Activated naive CD4-positive, alpha-beta T cell treated with Interleukin-2 at 50 U/mL for 16 hours (primary cell): Measurements from ENCODE around the gene MRPS22.

Experiments used
- DNase-seq: peaks from one replicate; pipeline ENCODE4 v3.0.0-alpha.2; 2020

MRPS22 gene

DNA sequence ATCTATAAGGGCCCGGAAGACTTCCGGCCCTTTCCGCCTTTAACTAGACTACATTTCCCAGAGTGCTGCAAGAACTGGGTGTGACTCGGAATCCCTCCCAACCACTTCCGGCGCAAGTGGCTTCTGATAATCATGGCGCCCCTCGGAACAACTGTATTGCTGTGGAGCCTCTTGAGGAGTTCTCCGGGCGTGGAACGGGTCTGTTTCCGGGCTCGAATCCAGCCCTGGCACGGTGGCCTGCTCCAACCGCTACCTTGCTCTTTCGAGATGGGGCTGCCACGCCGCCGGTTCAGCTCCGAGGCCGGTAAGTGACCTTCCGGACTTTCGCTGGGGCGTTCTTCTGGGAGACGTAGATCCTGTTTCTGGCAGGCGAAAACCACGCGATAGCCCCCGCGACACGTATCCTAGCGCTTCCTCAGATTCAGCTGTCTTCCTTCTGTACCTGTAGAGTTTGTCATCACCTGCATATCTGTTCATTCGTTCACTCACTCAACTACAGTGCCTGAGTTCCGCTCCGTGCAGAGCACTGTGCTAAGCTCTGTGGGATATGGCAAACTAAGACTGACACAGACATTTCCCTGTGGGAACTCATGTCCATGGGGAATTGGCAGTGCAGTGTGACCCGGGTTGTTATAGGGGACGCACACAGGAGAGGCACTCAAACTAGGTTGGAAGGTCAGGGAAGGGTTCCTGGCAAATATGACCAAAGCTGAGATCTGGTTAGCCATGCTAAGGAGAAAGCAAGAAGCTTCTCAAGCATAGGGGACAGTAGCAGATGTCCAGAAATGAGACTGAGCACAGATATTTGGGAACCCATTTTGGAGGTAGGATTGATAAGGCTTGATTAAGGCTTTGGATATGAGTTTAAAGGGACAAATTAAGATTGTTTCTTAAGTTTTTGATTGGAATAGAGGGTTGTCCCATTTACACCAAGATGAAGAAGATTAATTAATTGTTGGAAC lies at the start of gene MRPS22:
TSS of gene MRPS22 (plus strand) at position 126 of the 962 bp plus-strand sequence. CDS start at position 133, 7 bp downstream.
- peak; percentile 83 for DNase-seq

- no peak for DNase-seq
Measured at GRCh38 chr3:139295040-139295439, 48.8 kb upstream of the MRPS22 start.

DNA sequence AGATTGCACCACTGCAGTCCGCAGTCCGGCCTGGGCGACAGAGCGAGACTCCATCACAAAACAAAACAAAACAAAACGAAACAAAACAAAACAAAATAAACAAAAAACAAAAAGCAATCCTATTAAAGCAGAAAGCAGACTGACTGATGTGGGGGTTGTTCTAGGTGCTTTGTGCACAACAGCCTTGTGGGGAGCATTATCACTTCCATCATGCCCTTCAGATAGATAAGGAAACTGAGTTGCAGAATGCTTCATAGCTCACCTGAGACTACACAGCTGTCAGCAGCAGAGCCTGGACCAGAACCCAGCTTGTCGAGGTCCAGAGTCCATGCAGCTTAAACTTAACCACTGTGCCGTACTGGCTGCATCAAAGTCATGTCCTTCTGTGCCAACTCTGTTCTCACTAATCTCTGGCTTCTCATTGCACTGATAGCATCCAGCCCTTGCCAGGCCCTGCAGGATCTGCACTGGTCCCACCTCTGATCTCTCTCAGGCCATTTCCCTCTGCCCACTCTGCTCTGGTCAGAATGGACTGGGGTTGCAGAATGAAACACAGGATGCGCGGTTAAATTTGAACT lies 47.6 kb upstream of the MRPS22 start:
- DNase-seq = no peak

- DNase-seq = no peak
Measured at GRCh38 chr3:139297588-139298311, 46.1 kb upstream of the MRPS22 start.

- no peak for DNase-seq
Measured at GRCh38 chr3:139299261-139300132, 44.3 kb upstream of the MRPS22 start.

GRCh38 chr3:139300416-139300815 lies 43.4 kb upstream of the MRPS22 start:
- no peak for DNase-seq

DNA sequence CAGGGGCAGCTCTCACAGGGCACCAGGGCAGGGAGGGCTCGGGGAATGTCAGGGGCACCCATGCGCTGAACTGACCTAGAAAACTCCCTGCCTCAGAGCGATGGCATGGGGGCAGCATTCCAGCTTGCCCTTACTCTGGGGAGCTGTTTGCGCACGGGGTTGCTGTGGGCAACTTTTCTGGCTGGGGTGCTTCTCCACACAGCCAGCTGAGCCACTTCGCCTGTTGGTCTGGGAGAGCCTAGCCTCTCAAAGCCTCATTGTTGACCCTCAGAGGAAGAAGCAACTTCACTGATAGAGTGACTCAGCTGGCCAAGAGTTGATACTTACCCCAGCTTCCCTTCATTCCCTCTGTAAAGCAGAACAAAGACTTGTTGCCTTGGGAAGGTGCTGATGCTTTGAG lies 42.6 kb upstream of the MRPS22 start:
- no peak for DNase-seq

DNA sequence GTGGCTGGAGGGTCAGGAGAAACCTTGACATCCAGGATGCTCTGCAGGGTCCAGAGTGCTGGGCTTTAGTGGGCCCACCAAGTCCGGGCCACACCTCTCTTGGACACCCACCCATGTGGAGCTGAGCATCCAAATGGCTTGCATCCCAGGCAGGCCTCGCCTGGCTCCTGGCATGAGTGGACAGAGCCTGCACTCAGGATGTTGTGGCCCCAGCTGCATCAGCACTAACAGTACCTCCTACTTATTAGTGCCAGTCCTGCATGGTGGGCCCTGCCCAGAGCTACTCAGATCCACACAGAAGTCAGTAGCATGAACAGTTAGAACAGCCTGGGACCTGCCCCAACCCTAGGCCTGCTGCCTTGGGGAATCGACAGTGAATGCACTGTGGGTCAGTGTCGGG lies 42.2 kb upstream of the MRPS22 start:
- DNase-seq = no peak

DNA sequence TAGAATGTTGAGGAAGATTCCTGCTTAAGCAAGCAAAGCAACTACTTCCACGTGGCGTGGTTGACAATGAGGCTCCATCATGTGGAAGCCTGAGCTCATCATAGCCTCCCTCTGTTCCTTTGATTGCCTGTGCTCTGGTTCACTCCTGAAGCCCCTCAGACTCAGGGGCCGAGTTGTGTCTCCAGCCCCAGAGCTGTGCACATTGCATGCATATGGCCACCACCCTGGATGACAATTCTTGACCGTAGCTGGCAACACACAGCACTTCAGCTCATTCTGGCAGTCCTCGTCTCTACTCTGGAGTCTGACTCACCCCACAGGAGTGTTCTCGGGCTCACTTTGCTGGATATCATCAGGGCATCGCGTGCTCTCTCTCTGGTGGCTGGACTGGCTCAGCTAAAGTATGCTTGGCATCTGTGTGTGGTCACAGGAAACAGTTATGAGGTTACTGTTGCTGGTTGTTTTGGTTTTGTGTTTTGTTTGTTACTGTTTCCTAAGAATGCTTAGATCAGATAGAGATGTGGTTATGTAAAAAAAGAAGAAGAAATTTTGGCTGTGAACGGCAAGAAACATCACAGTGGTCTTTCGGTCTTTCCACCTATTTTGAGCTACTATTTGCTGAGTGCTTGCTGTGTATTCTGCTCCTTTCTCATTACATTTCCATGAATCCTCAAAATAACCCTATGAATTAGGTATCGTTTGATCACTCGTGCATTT lies 41.6 kb upstream of the MRPS22 start:
- no peak for DNase-seq

- DNase-seq = no peak
Measured at GRCh38 chr3:139302801-139303113, 41.1 kb upstream of the MRPS22 start.

- DNase-seq = no peak
Measured at GRCh38 chr3:139303216-139303615, 40.6 kb upstream of the MRPS22 start.

DNA sequence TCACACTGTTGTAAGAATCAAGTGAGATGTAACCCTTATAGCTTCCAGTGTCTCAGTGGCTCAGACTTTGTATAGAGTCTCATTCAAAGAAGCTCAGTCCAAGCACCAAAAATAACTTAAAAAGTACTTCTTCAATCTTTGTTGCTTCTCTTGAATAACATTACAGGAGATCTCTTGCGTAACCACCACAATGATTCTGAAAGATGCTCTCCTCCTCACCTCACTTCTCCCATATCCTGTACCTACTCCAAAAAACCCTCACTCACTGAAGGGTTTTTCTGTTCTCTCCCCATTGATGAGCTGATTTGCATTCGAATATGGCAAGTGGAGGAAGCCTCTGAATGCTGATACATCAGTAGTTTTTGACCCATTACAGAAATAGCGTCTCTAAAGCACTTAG lies 39.4 kb upstream of the MRPS22 start:
- DNase-seq = no peak

- no peak for DNase-seq
Measured at GRCh38 chr3:139306078-139306477, 37.7 kb upstream of the MRPS22 start.

GRCh38 chr3:139307072-139307491 lies 36.7 kb upstream of the MRPS22 start:
- DNase-seq = no peak

DNA sequence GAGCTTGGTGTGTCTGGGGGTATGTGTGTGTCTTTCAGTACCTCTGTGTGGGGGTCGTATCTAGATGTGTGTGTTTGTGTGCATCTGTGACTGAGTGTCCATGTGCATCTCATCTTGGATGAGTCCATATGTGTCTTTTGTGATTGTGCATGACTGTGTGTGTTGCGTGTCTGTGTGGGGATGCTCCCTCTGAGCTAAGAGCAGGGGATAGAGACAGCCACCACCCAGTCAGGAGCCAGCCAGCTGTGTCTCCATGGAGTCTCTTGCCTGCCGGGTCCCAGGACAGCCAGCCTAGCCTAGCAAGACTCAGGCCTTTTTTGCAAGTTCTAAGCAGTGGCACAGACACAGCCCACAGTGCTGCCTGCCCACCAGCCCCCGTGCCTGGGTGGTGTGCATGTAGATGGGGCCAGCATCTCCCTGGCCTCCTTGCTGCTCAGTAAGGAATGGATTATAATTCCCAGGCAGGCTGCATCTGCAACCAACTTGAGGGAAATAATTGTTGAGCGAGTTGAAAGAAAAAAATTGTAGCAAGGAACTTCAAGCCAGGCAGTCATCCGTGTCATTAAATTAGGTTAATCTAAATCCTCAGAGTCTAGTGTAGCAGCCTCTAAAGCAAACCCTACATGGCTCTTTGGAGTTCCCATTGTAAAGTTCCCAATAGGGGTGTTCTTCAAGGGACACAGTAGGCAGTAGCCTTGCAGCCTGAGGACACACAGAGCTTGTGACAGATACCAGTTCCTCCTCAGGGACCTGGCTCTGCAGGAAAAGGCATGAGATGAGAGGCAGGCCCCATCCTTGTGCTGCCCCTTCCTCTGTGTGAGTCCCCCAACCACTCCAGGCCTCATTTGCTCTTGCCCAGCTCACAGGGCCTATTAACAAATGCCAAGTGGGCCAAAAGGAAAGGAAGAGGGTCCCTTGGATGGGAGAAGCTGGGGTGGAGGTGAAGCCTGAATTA lies 35.9 kb upstream of the MRPS22 start:
- DNase-seq = no peak

DNA sequence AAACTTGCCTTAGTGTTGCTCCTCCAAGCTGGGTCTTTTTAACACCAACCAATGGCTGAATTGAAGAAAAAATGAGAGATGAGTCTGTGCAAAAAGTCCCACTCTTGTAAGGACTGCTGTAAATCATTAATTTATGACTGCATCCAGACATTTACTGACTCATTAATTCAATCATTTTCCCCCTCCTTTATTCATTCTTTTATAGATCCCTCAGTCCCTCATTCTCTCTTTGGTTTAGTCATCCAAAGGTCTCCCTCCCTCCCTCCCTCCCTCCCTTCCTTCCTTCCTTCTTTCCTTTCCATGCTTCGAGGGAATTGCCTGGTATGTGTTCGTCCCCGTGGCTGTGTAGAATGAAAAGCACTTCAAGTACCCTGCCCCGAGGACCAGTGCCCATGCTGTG lies 35.3 kb upstream of the MRPS22 start:
- no peak for DNase-seq

DNA sequence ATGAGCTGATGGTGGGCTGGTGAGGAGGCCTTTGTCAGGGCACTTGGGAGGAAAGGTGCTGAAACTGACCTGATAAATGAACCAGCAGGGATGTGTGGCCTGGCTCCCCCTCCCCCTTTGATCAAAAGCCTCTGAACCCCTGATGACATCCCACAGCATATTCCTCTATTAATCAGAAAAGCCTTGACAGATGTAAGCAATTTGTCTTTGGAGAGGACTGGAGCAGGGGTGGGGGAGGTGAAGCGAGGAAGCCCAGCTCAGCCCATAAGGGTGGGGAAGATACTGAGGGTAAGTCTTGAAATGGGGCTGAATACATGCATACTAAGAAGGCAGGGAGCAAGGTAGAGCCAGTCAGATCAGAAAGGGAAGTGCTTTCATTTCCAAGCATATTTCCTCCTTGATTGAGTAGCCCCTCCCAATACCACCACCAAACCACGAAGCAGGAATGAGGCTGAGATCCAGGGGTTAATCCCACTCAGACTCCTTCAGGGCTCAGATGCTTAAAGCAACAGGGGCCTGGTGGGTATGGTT lies 34.7 kb upstream of the MRPS22 start:
- no peak for DNase-seq

DNA sequence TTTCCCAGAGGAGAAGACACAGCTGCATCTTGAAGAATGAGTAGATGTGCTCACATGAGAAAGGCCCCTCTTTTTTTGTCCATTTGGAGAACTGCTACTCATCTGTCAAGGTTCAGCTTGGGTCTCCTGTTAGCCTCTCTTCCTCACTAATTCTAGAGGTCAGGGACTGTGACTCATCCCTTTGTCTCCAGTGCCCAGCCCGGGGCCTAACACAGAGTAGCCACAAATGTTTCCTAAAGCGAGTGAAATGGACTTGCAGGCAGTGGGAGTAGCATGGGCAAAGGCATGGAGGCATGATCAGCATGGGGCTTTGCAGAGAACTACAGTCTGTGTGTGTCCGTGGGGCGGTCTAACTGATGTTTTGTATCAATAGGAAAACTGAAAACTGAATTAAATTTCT lies 33.9 kb upstream of the MRPS22 start:
- no peak for DNase-seq

DNA sequence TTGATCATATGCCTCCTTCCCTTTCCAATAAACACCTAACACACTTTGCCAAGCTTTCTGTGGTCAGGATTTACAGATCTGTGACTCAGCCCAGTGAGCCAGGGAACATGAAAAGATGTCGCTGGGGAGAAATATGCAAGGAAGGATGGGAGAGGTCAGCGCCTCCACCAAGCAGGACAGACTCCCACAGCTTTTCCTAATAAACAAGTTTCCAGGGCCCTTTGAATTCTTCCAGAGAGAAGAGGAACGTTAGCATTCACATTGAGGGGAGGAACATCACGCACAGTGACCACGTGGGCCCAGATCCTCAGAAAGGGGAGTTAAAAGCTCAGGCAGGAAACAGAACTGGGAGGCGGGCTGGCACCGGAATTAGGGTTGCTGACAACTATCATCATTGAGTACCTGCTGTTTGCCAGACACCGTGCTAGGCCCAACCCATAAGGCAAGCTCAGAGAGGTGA lies 33.3 kb upstream of the MRPS22 start:
- no peak for DNase-seq

DNA sequence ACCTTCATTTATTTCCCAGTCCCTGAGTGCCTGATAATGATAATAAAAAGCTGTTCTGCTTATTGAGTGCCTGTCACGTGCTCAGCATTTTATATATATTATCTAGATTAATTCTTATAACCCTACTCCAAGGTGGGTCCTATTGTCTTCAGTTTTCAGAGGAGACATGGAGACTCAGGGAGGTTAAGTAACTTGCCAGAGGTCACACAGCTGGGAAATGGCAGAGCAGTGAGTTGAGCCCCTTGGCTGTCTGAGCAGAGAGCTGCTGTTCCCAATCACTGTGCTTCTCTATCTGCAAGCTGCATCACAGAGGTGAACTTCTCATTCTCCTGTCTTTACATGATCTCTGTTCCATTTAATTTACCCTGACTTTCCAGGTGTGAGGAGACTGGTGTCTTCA lies 32.3 kb upstream of the MRPS22 start:
- no peak for DNase-seq

DNA sequence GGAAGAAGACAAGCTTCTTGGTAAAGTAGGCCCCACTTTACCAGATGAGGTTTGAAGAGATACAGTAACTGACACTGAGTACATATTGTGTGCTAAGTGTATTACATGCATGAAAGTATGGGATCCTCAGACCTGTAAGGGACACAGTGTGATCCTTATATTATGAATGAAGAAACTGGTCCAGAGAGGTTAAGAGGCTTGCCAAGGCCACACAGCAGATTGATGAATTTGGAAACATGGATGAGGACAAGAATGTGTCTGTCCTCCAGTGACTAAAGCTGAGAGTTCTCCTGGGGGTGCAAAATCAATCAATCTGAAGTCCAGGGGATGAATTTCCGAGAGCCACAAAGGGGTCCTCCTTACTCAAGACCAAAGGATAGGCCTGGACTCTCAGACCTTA lies 31.4 kb upstream of the MRPS22 start:
- DNase-seq = no peak
